PC-3 (cell line): ENCODE results near the gene AAR2.

Source experiments
- CTCF ChIP-seq: fragments of 300-600 bp; sonication (generic); conservative IDR thresholded peaks from 2 replicates; pipeline ENCODE4 v1.5.1; 2017; ENCODE audit warnings: antibody characterized with exemption, low read depth, mild to moderate bottlenecking, low read length
- EZH2 ChIP-seq: fragments of 300-600 bp; sonication (generic); IDR thresholded peaks from one replicate; pipeline ENCODE4 v1.6.1; 2017; ENCODE audit warnings: antibody characterized with exemption, mild to moderate bottlenecking, low read length; ENCODE audit not compliant: unreplicated experiment

- no peak for TF ChIP-seq CTCF
- no peak for TF ChIP-seq EZH2
Observed at GRCh38 chr20:36267605-36268381, 31.5 kb downstream of the AAR2 start.
